ENCODE measurements around the gene VPS35. TPM values are rescaled to one million over a fixed set of nuclear protein-coding genes. Genes with fewer than 3 reads are reported as not detected.

The VPS35 gene
- 66.6 and 74.5 TPM in 2 replicates for total RNA-seq

DNA sequence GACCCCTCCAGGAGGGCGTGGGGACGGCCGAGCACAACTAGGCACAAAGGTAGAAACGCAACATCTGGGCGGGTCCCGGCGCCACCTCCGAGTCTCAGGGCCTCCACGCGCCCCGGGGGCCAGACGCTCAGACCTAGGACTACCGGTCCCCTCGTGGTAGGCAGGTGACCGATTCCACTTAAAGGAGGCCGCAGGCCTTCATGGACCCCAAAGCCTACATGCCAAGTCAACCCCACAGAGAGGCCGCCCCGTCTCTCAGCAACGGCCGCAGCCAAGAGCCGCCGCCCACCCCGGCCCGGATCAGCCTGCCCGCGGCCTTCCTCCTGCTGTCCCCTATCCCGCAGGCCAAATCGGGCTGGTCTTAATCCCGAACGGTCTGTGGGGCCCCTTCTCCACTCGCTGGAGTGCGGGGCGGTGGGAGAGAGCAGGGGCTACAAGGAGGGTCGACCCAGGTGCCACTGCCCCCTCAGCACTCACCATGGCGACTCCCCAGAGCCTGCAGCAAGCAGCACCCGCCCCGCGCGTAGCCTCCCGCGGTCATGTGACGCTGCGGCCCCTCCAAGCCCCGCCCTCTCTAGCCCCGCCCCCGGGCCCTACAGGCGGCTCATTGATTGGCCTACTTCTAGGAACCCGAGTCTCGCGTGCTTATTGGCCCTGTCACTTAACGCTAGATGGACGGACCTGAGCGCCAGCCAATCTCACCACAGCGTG is at the start of gene VPS35:
TSS of gene VPS35 (minus strand) at position 525 of the 711 bp plus-strand sequence. CDS start at position 480, 45 bp downstream.

DNA sequence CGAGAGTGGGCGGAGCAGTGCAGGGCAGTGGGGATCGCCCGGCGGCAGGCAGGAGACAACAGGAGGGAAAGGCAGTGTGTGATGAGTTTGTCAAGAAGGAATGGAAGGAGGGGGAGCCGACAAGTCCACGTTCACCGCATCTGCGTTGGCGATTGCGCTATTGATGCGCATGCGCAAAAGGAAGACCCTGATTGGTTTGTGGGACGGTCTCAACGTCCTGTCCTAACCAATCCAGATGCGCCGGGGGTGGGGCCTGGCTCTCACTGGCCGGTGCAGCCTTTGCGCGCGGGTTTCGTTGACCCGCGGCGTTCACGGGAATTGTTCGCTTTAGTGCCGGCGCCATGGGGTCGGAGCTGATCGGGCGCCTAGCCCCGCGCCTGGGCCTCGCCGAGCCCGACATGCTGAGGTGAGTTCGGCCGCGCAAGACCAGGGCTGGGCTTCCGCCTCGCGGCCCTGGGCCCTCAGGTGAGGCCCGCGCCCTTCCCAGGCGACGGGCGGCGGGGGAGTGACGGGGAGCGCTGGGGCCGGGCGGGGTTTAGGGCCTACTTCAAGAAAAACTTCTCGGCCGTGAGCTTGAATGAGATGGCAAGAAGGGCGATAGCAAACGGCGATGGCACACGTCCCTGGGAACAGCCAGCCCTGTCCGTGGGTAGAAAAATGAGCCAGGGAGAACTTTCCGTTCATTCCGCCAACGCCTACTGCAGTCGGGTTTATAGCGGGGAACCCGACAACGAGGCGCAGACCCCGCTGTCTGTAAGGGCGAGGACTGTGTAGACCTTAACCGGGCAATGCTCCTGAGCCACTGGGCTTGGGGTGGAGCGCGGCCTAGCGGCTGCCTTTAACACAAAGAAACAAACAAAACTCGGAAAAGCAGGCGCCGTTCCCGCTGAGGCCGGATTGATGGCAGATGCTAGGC is 645 bp upstream of the VPS35 start, which contains the start of gene ORC6:
TSS of gene ORC6 (plus strand) at position 295 of the 916 bp plus-strand sequence. CDS start at position 342, 47 bp downstream.

DNA sequence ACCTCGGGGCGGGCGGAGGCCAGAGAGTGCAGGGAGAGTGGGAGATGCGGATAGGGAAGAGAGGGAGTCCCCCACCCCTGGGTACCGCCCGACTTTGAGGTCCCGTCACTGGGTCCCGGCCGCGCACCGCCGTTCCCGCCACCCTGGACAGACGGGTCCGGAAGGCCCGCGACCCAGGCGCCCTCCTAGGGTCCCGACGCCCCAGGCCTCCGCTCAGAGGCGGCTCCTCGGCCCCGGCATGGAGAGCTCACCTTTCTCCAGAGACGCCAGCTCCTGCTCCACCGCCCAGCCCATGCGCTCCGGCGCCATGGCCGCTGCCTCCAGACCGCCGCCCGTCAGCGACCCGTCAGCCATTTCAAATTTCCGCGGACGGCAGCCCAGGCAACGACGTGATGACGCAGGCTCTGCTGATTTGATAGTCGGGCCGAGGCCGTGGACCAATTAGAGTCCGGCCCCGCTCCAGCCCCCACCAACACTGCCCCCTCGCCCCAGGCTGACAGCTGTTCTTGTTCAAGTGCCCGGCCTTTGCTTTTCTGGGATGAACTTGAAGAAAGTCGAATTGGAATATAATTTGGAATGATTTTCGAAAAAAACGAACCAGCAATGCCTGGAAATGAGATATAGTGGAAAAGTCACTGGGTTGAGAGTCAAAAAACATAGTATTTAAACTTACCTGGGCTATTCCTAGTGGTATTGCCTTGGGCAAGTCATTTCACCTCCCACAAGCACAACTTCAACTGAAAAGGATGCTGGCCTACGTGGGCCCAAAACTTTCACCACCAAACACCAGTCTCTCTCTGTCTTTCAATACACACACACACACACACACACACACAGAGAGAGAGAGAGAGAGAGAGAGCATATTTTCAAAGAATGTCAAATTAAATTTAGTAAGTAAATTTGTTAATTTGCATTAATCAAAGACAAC is 67.7 kb downstream of the VPS35 start, which contains the start of gene SHCBP1:
TSS of gene SHCBP1 (minus strand) at position 374 of the 928 bp plus-strand sequence. CDS start at position 354, 20 bp downstream.

Other genes starting within 250 kb of the VPS35 start
- 16.4 and 27.6 TPM in 2 replicates for gene SHCBP1, start 67.8 kb downstream of the VPS35 start, total RNA-seq
- 5.8 and 10.8 TPM in 2 replicates for gene ORC6, start 481 bp upstream of the VPS35 start, total RNA-seq
- gene MYLK3, start 59.2 kb upstream of the VPS35 start, total RNA-seq = 0.06 and 0.26 TPM in 2 replicates
- 4.8 and 7.2 TPM in 2 replicates for gene C16orf87, start 142.0 kb upstream of the VPS35 start, total RNA-seq
- gene GPT2, start 195.2 kb upstream of the VPS35 start, total RNA-seq = 6.8 and 7.1 TPM in 2 replicates

All from aortic smooth muscle cell (primary cell).